HepG2 (cell line): Measurements from ENCODE around the gene PGAP3. TPM values are rescaled to one million over a fixed set of nuclear protein-coding genes. Genes with fewer than 3 reads are reported as not detected.

Source experiments
- CC2D1A ChIP-seq: sonication (generic); formaldehyde crosslinking; IDR thresholded peaks from 2 replicates; pipeline ENCODE4 v1.8.1; 2023; ENCODE audit warnings: mild to moderate bottlenecking, missing genetic modification reagents
- FUBP1 ChIP-seq: sonication (generic); formaldehyde crosslinking; IDR thresholded peaks from 2 replicates; pipeline ENCODE4 v1.5.1; 2020; ENCODE audit warnings: missing genetic modification reagents, mild to moderate bottlenecking, borderline replicate concordance
- HNRNPUL1 ChIP-seq: fragments of 200-400 bp; formaldehyde crosslinking; IDR thresholded peaks from 2 replicates; pipeline ENCODE4 v1.6.1; 2017; ENCODE audit warnings: low read depth, mild to moderate bottlenecking, low read length, moderate library complexity
- LCORL ChIP-seq, 2 experiments: fragments of 450-650 bp in 1 of 2; sonication (generic) in 1 of 2; formaldehyde crosslinking in 1 of 2; IDR thresholded peaks; 2 replicates each; pipeline versions ENCODE4 v1.5.0 to v1.6.1; 2017 to 2020; ENCODE audit warnings: antibody characterized with exemption in 1 of 2, missing genetic modification reagents in 1 of 2
- MAFG ChIP-seq: sonication (generic); formaldehyde crosslinking; IDR thresholded peaks from 2 replicates; pipeline ENCODE4 v1.5.1; 2020; ENCODE audit warnings: mild to moderate bottlenecking, missing genetic modification reagents
- MIER3 ChIP-seq: IDR thresholded peaks from 2 replicates; pipeline ENCODE4 v1.6.1; 2016; ENCODE audit warnings: missing compliant biosample characterization, borderline replicate concordance
- SRSF4 ChIP-seq: fragments of 200-400 bp; formaldehyde crosslinking; IDR thresholded peaks from one replicate; pipeline ENCODE4 v1.6.1; 2018; ENCODE audit warnings: mild to moderate bottlenecking, low read depth, low read length, moderate library complexity; ENCODE audit not compliant: poor library complexity, severe bottlenecking
- ZGPAT ChIP-seq: IDR thresholded peaks from 2 replicates; pipeline ENCODE4 v1.6.1; 2016; ENCODE audit warnings: mild to moderate bottlenecking
- ZNF615 ChIP-seq: sonication (generic); formaldehyde crosslinking; IDR thresholded peaks from 2 replicates; pipeline ENCODE4 v1.5.0; 2020; ENCODE audit warnings: mild to moderate bottlenecking, missing genetic modification reagents, borderline replicate concordance
- ZNF747 ChIP-seq: sonication (generic); formaldehyde crosslinking; IDR thresholded peaks from 2 replicates; pipeline ENCODE4 v1.8.1; 2023; ENCODE audit warnings: missing genetic modification reagents, mild to moderate bottlenecking, borderline replicate concordance
- ZXDC ChIP-seq: sonication (generic); formaldehyde crosslinking; IDR thresholded peaks from 2 replicates; pipeline ENCODE4 v1.5.0; 2020; ENCODE audit warnings: mild to moderate bottlenecking, missing genetic modification reagents
- polyA plus RNA-seq, 8 experiments: library from polyadenylated mRNA; depleted of rRNA in 3 of 8; stranded (reverse) in 7 of 8; unstranded in 1 of 8; fragments of >200 nt; fragmentation: Illumina TruSeq in 4 of 8; extraction: Trizol in 4 of 8; gene quantifications; 2 replicates each; pipeline versions ENCODE4 v1.2.1 to v1.2.3, GENCODE V29; 2011 to 2016; ENCODE audit warnings: low read depth in 4 of 8, missing spikeins in 1 of 8, mixed read lengths in 1 of 8; ENCODE audit not compliant: insufficient read depth in 1 of 8
- total RNA-seq, 5 experiments: library from RNA; depleted of rRNA; stranded (reverse); fragments of >200 nt; fragmentation: Illumina TruSeq; extraction: Trizol; gene quantifications; 2 replicates each; pipeline ENCODE4 v1.2.3, GENCODE V29; 2016; ENCODE audit warnings: low read depth in 1 of 5
- TF ChIP-seq, protein P1 (sequence below): sonication (generic); formaldehyde crosslinking; IDR thresholded peaks from 2 replicates; pipeline ENCODE4 v1.5.0; 2020; ENCODE audit warnings: mild to moderate bottlenecking, missing genetic modification reagents, borderline replicate concordance
- TF ChIP-seq, protein P2 (sequence below): sonication (generic); formaldehyde crosslinking; IDR thresholded peaks from 2 replicates; pipeline ENCODE4 v1.4.0; 2020; ENCODE audit warnings: missing genetic modification reagents, mild to moderate bottlenecking, borderline replicate concordance

Gene PGAP3
- total and polyA plus RNA-seq, 2 of the 13 experiments (the other 11 are each of a cell fraction or from before 2014, with no cell fraction given), result 11.9 to 14.6 TPM

GRCh38 chr17:39730095-39730921 lies 42.5 kb upstream of the PGAP3 start, which contains the start of gene MIEN1 (continued):
- TF ChIP-seq LCORL (IDR thresholded peaks at IDR 0.05) (no peak), LCORL (CRISPR knock-in tag; IDR thresholded peaks at IDR 0.05) (peak; percentile 96), HNRNPUL1 (peak; percentile 80; the same call in 1 of the 2 replicates), ZXDC (CRISPR knock-in tag) (no peak), ZNF747 (CRISPR knock-in tag) (no peak), ZNF615 (CRISPR knock-in tag) (no peak), SRSF4 (no peak), ZGPAT (CRISPR knock-in tag) (peak; percentile 98), MIER3 (CRISPR knock-in tag) (peak; percentile 93), CC2D1A (CRISPR knock-in tag) (no peak), MAFG (CRISPR knock-in tag) (no peak), FUBP1 (CRISPR knock-in tag) (no peak; the same call in 1 of the 2 replicates)
- TF ChIP-seq, protein P1, sequence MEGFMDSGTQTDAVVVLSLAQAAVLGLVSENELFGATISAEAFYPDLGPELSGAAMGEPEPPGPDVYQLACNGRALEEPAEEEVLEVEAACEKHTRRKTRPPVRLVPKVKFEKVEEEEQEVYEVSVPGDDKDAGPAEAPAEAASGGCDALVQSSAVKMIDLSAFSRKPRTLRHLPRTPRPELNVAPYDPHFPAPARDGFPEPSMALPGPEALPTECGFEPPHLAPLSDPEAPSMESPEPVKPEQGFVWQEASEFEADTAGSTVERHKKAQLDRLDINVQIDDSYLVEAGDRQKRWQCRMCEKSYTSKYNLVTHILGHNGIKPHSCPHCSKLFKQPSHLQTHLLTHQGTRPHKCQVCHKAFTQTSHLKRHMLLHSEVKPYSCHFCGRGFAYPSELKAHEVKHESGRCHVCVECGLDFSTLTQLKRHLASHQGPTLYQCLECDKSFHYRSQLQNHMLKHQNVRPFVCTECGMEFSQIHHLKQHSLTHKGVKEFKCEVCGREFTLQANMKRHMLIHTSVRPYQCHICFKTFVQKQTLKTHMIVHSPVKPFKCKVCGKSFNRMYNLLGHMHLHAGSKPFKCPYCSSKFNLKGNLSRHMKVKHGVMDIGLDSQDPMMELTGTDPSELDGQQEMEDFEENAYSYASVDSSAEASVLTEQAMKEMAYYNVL (CRISPR knock-in tag), result peak; percentile 76; the same call in 1 of the 2 replicates
- TF ChIP-seq, protein P2, sequence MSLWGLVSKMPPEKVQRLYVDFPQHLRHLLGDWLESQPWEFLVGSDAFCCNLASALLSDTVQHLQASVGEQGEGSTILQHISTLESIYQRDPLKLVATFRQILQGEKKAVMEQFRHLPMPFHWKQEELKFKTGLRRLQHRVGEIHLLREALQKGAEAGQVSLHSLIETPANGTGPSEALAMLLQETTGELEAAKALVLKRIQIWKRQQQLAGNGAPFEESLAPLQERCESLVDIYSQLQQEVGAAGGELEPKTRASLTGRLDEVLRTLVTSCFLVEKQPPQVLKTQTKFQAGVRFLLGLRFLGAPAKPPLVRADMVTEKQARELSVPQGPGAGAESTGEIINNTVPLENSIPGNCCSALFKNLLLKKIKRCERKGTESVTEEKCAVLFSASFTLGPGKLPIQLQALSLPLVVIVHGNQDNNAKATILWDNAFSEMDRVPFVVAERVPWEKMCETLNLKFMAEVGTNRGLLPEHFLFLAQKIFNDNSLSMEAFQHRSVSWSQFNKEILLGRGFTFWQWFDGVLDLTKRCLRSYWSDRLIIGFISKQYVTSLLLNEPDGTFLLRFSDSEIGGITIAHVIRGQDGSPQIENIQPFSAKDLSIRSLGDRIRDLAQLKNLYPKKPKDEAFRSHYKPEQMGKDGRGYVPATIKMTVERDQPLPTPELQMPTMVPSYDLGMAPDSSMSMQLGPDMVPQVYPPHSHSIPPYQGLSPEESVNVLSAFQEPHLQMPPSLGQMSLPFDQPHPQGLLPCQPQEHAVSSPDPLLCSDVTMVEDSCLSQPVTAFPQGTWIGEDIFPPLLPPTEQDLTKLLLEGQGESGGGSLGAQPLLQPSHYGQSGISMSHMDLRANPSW, result peak; percentile 82; the same call in 1 of the 2 replicates
